ENCODE results near the gene SYS1.

Gene SYS1

DNA sequence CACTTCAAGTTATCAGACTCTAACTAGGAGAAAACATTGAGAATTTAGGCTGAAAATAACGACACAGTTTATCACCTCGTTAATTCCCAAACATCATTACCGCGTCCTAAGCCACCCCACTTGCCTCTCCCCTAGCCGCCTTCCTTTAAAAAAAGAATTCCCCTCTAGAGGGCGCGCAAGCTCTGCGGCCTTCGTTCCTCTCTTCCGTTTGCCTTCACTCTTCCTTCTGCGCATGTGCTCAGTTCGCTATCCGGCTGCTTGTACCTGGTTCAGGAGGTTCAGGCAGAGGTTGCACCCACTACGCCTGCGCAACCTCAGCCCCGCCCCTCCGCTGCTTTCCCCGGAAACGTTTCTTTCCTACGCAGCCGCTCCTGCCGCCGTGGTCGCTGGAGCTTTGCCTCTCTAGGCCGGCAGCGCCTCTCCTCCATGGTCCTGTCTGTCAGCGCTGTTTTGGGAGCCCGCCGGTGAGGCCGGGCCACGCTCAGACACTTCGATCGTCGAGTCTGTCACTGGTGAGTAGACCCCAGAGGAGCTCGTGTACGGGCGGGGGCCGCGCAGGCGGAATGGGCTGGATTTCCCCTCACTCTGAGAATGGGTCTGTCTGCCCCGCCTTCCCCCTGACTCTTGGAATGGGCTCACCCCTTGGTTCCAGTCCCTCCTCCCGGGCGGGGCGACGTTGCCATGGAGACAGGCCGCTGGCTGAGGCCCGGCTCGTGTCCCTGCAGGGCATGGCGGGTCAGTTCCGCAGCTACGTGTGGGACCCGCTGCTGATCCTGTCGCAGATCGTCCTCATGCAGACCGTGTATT lies at the start of gene SYS1:
Gene SYS1 (plus strand): TSS at position 353 of the 807 bp plus-strand sequence. CDS start 376 bp downstream, at position 729.
- peak; percentile 99 for DNase-seq (ENCODE audit: low spot score)

DNA sequence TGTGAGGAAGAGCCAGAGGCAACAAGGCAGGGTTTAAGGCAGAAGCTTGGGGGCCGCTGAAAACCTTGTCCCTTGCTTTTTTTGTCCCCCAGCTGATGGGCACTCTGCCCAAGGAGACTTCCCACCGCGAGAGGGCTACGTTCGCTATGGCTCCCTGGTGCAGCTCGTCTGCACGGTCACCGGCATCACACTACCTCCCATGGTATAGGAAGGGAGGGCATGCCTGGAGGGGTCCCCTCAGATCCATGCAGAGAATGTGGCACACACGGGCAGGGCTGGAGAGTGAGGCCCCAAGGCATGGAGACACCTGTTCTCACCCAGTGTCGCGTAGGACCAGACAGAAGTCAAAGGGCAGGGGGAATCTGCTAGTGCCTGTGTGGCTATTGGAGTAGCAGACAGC lies 49.0 kb upstream of the SYS1 start:
- no peak for DNase-seq (ENCODE audit: low spot score)

DNA sequence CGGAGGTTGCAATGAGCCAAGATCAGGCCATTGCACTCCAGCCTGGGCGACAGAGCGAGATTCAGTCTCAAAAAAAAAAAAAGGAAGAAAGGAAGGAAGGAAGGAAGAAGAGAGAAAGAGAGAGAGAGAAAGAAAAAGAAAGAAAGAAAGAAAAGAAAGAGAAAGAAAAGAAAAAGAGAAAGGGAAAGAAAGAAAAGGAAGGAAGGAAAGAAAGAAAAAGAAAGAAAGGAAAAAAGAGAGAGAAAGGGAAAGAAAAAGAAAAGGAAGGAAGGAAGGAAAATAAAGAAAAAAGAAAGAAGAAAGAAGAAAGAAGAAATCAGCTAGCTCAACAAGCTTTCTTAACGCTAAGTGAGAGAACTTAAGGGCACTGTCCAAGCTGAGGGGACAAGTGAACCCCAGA lies 47.3 kb upstream of the SYS1 start:
- no peak for DNase-seq (ENCODE audit: low spot score)

DNA sequence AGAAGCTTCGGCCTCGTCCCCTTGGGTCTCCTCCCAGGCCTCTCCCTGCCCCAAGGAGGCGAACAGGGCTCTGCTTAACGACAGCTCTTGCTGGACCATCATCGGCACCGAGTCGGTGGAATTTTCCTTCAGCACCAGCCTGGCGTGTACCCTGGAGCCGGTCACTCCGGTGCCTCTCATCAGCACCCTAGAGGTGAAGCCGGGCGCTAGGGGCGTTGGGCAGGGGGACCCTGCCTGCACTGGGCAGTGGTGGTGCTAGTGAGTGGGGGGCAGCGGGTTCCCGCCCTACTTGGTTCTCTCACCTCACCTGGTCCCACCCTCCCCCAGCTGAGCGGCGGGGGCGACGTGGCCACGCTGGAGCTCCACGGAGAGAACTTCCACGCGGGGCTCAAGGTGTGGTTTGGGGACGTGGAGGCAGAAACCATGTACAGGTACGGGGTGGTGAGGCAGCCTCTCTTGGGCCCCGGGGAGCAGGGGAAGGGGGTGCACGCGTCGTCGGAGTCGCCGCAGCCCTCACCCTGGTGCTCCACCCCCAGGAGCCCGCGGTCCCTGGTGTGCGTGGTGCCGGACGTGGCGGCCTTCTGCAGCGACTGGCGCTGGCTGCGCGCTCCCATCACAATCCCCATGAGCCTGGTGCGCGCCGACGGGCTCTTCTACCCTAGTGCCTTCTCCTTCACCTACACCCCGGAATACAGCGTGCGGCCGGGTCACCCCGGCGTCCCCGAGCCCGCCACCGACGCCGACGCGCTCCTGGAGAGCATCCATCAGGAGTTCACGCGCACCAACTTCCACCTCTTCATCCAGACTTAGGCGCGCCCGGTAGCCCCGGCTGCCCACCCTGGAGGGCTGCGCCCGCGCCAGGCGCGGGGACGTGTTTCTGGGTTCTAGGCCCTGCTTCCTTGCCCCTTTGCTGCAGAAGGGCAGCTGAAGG lies 46.5 kb upstream of the SYS1 start:
- no peak for DNase-seq (ENCODE audit: low spot score)

DNA sequence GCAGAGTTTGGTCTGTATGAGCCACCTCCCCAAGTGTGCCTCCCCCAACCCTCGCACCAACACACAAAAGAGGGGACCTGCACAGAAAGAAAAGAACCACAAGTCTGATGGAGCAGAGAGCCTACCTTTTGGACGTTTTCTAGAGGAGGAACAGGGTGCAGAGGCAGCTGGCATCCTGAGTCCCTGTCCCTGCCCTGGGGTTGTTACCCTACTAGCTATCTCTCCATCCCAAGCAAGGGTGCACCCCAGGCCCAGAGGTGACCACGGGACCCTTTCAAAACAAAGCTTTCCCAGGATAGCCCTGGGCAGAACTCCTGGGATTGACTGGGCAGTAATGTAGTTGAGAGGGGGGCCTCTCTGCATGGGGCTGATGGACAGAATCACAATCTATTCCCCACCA lies 45.1 kb upstream of the SYS1 start:
- no peak for DNase-seq (ENCODE audit: low spot score)

DNA sequence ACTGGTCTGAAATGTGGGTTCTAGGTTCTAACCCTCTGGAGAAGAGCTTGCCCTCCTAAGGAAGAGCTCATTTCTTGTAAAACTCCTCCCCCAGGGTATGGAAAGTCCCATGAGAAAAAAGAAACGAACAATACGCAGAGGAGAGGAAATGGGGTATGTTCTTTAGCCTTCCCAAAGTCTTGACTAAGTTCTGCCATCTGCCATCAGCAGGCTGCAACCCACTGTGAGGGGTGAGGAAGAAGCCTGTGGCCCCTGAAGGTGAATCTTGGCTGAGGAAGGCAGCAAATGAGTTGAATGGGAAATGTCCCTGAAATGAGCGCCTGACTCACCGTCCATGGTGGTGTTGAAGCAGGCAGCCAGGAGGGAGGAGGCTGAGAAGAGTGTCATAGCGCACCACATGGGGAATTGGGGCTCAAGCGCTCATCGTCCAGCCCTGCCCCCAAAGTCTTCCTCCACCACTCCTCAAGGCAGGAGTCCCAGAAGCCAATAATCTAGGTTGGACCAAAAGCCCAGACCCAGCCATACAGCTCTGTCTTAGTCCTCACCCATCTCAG lies 44.5 kb upstream of the SYS1 start:
- no peak for DNase-seq (ENCODE audit: low spot score)

DNA sequence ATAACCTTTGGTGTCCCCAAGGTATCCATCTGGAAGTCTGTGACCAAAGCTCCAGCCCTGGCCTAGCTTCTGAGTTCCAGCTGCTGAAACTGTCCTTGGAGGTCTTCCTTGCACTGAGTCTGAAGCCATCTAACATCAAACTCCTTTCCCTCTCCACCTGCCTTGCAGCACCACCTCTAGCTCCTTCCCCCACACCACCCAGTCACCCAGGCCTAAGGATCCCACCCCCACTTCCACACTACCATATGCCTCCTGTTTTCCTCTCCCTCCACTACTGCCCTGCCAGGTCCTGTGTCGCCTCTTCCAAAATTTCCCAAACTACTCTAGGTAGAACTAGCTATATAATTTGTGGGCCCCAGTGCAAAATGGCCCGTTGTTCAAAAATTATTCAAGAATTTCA lies 44.0 kb upstream of the SYS1 start:
- DNase-seq (ENCODE audit: low spot score) = no peak

DNA sequence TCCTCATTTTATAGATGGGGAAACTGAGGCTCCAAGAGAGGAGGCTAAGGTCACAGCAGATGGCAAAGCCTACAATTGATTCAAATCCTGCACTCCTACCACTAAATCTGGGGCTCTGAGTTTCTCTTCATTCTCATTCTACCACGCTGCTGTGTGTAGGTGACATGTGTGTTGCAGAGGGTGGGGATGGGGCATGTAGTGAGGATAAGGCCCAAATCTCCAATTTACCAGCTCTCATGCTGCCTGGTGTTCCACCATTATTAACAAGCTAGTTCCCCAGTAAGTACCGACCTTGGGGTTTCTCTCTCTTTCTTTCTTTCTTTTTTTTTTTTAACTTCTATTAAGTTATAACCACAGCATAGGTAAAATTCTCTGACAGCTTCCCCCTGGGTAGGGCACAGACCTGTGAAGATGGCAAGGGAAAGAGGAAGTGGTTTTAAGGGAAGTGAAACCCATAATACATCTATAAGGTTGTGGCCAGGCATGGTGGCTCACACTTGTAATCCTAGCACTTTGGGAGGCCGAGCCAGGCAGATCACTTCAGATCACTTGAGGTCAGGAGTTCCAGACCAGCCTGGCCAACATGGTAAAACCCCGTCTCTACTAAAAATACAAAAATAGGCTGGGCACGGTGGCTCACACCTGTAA lies 41.9 kb upstream of the SYS1 start:
- DNase-seq (ENCODE audit: low spot score) = peak; percentile 54

DNA sequence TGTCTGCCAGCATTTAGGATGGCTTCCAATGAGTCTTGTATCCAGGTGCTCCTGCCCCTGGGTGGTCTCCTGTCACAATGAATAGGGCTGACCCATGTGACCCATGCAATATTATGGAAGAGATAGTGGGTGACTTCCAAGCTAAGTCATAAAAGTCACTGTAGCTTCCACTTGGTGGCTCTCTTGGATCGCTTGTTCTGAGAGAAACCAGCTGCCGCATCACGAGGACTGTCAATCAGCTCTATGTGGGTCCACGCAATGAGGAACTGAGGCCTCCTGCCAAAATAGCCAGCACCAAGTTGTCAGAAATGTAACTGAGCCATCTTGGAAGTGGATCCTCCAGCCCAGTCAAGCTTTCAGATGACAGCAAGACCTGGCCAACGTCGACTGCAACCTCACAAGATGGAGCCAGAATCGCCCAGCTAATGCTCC lies 40.0 kb upstream of the SYS1 start:
- no peak for DNase-seq (ENCODE audit: low spot score)

DNA sequence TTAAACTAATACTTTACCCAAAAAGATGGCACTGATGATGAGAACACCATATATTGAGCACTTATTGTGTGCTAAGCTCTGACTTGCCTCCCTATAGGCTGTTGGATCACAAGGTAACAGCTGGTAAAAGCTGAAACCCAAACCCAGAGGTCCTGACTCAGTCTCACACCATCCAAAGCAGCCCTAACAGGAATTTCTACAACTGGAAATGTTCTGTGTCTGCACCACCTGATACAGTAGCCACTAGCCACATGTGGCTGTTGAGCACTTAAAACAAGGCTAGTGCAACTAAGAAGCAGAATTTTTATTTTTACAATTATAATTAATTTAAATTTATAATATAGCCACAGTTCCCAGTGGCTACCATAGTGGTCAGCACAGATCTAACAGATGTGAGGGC lies 39.2 kb upstream of the SYS1 start:
- no peak for DNase-seq (ENCODE audit: low spot score)

DNA sequence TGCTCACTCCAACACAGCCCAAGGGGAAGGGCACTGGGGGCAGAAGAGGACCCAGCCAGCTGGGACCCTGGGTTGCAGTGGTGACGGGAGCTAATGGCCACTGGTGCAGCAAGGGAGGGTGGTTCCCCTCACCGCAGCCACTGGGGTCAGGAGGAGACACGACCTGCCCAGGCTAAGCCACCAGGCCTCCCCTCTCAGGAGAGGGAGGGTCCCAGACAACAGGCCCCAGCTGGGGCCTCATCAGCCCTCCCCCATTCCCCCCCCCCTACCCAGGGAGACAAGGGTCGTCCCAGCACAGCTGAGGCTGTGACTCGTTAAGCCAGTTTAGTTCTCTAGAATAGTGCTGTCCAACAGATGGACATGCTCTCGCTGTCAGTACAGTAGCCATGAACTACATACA lies 37.6 kb upstream of the SYS1 start:
- no peak for DNase-seq (ENCODE audit: low spot score)

DNA sequence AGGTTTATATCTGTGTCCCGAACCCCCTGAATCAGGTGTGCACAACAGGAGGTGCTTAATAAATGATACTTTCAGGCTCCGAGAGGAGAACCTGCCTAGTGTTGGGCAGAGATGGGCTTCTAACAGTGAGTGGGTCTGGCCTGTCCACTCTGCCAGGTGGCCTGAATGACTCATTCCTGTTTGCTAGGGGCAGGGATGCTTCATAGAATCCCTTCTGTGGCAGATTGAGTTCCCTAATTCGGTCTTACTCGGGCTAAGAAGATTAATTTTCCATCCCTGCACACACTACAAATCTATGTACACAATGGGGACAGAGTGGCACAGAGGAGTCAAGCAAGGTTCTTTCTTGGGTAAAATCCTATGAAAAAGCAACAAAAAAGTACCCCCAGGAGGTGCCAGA lies 34.5 kb upstream of the SYS1 start:
- DNase-seq (ENCODE audit: low spot score) = no peak

DNA sequence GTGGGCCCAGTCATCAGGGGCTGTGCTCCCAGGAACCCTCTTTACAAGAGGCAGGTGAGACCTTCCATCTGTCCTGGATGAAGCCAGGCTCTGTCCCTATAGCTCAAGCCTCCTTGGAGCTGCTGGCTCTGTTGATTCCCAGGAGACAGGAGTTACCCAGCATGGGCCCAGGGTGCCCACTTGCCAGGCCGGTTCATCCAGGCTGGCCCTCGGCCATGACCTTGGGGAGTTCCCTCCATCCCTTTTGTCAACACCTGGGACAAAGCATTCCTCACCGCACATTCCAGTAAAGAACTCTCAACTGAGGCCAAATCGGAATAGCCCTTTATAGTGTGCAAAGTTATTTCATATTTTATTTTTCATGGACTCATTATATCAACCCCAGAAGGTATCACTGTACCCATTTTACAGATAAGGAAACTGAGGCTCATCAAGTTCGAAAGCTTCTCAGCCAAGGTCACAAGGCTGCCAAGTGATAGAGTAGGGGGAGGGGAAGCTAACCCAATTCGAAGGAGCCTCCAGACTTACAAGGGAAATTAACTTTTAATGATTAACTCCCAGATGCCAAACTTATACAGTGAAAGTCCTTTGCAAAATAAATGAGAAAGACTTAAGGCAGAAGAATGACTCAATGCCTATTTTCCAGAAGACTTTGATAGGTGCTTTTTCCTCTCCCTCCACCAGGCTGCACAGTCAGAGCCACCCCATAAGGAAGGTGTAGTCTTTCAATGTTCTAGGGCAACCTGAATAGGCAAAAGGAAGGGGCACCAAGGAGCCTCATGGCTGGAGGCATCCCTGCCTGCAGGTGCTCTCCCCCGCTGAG lies 33.2 kb upstream of the SYS1 start:
- DNase-seq (ENCODE audit: low spot score) = no peak

DNA sequence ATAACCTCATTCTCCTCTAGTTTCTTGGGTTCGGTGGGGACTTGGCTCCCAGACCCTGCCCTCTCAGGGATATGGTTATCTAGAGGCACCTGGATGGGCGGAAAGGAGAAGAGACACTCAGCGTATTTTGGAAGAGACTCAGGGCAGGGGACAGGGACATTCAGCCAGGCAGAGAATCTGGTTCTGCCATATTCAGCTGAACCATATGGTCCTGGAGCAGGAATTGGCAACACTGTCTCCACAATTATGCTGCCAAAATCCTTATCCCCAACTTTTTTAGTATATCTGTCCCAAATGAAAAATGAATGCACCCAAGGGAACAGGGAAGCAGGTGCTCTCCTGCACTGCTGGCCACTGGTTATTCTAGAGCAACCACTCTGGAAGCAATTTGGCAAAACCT lies 32.5 kb upstream of the SYS1 start:
- DNase-seq (ENCODE audit: low spot score) = no peak

DNA sequence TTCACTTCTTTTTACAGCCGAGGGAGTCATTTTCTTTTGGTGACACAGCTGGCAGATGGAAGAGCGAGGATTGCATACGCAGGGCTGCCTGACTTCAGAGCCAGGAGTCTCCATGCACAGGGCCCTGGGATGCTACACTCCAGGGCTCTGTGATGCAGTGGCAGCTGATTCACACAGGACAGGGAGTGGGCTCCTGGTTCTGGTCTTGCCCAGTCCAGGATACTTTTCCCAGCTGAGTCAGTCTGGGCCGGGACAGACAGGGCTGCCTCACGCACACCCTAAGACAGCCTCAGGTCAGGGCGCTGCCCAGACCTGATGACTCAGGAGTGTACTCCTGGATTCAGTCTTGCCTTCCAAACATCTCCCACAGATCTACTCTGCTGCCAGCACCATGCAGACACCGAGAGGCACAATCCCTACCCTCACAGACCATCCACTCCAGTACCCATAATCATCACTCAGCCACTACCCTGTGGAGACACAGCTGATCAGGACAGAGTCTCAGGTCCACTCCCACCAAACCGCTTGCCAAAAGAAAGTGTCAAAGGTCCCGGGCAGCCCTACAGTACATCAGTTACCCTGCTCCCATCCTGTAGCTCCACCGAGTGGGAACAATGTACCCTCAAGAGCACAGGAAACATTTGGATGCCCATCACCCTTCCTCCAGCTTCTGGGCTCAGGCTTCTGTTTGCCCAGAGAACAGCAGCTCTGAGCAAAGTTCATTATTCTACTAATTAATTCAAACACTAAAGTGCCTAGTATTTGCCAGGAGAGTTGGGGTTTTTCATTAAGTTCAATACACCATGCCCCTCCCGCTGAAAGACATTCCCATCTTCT lies 26.2 kb upstream of the SYS1 start:
- DNase-seq (ENCODE audit: low spot score) = no peak

DNA sequence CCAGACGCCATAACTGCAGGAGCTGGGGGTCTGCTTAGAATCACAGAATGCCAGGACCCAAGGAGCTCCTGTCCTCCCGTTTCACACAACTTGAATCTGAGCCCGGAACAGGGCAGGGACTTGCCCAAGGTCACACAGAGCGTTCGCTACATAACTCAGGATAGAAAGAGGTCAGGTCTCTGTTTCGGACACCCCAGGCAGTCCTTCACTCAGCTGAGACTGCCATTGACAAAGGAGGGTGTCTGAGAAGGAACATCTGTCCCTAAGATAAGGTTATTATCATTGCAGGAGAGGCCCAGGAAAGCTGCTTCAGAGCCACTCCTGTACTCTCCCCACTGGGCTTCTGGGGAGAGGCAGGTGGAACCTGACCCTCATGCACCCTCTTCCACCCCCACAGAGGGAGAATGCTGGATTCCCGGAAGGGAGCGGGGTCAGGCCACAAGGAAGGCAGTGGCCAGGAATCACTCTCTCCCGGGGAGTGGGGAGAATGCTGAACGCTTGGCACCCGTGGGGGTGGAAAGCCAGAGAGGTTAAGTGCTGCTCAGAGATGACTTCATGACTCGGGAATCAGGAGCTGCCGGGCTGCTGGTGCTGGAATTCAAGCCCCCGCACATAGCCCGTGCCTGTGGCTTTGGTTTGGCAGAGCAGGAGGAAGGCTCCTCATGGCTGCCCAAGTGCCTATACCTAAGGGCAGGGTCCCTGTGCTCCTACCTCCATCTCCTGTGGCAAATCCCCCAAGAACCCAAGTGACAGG lies 25.4 kb upstream of the SYS1 start:
- DNase-seq (ENCODE audit: low spot score) = no peak

DNA sequence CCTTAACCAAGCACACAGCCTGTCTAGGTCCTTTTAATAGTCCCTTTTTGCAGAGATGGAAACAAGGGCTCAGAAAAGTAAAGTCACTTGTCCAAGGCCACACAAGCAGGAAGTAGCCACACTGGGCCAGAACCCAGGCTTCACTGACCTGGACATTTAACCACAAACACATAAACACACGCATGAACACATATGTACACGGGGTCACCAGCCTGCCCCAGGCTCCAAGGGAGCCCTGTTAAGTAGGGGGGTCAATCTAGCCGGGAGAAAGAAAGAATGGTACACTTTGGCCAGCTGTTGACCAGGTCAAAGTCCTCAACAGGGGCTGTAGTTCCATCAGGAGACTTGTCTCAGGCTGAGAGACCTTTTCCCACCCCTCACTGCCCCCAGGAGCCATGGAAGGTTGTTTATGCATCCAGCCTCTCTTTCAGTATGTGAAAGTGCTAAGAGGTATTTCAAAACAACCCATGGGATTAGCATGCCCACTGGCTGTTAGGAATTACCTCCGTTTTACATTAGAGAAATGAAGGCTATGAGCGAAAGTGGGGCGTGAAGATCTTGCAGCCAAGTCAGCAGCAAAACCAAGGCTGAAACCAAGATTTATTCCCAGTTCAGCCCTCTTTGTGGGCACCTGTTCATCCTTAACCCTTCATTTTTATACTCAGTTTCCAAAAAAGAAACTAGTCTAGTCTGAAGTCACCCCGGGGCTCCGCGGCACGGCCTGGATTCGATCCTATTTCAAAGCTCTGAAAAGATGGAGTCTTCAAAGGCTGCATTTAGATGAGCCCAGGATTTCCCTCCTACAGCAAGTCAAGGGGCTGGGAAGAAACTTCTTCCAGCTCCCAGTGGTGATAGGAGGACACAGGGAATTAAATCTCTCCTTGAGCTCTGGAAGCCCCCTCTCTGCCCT lies 24.6 kb upstream of the SYS1 start:
- DNase-seq (ENCODE audit: low spot score) = no peak

DNA sequence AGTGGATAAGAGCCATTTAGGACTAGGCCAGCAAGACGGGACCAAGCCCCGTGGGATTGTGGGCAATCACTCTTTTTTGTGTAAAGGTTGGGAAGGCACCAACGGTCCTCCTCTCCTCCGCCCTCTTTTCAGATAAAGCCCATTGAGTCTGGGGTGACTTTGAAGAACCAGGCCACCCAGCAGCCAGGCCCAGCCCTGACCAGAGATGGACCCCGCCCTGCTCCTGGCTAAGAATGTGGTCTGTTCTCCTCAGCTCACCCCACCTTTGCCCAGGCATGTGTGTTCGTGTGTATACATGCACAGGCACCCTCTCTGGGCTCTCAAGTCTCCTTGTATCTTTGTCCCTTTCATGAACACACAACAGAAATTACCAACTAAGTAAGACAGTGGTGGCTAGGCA lies 23.9 kb upstream of the SYS1 start:
- no peak for DNase-seq (ENCODE audit: low spot score)

DNA sequence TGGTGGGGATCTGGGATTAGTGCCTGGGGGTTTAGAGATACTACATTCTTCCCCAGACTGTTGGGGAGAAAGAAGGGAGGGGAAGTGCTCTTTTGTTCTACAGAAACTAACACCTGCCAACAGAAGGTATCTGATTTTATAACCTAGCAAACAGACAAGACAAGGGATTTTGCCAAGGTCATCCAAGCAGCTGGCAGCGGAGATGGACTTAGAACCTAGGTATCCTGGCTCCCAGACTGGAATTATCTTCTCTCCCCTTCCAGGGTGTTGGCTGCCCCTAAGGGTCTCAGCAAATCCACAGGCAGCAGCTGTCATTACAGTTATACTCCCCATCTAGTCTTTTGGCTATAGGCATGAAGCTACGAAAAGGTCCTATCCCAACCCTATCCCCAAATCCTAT lies 23.2 kb upstream of the SYS1 start:
- DNase-seq (ENCODE audit: low spot score) = no peak
